RWPE2 (cell line): Measurements from ENCODE around the gene EFCAB7.

Experiments used
- ATAC-seq: fragments of 200-7000 bp; cut with Tn5 transposase; 3 replicates; pipeline ENCODE4 v1.9.1; 2021; ENCODE audit warnings: low read depth
- DNase-seq: peaks from one replicate; pipeline ENCODE4 v3.0.0-alpha.2; 2020; ENCODE audit warnings: low spot score
- H3K27ac ChIP-seq: fragments of 450-650 bp; 2 replicates; pipeline ENCODE4 v1.5.1; 2017; ENCODE audit warnings: mild to moderate bottlenecking; ENCODE audit not compliant: poor library complexity, severe bottlenecking
- H3K27me3 ChIP-seq: fragments of 250-450 bp; sonication (Bioruptor Pico); 2 replicates; pipeline ENCODE4 v1.5.1; 2021; ENCODE audit warnings: mild to moderate bottlenecking, moderate library complexity; ENCODE audit not compliant: insufficient read depth, poor library complexity, severe bottlenecking
- H3K36me3 ChIP-seq: fragments of 250-450 bp; sonication (Bioruptor Pico); 2 replicates; pipeline ENCODE4 v1.5.1; 2020; ENCODE audit warnings: low read depth, mild to moderate bottlenecking, moderate library complexity
- H3K4me1 ChIP-seq: fragments of 250-450 bp; sonication (Bioruptor Pico); 2 replicates; pipeline ENCODE4 v1.5.1; 2021; ENCODE audit warnings: mild to moderate bottlenecking, moderate library complexity; ENCODE audit not compliant: insufficient read depth, poor library complexity, severe bottlenecking
- H3K4me3 ChIP-seq: fragments of 250-450 bp; sonication (Bioruptor Pico); 2 replicates; pipeline ENCODE4 v1.5.1; 2021; ENCODE audit warnings: mild to moderate bottlenecking, moderate library complexity; ENCODE audit not compliant: severe bottlenecking
- H3K9me3 ChIP-seq: fragments of 250-450 bp; sonication (Bioruptor Pico); 2 replicates; pipeline ENCODE4 v1.5.1; 2021; ENCODE audit warnings: mild to moderate bottlenecking, moderate library complexity; ENCODE audit not compliant: severe bottlenecking
- TF ChIP-seq, protein P1 (sequence below): fragments of 450-650 bp; IDR thresholded peaks from one replicate; pipeline ENCODE4 v1.5.1; 2017; ENCODE audit warnings: mild to moderate bottlenecking, moderate library complexity; ENCODE audit not compliant: poor library complexity, severe bottlenecking

Gene EFCAB7

DNA sequence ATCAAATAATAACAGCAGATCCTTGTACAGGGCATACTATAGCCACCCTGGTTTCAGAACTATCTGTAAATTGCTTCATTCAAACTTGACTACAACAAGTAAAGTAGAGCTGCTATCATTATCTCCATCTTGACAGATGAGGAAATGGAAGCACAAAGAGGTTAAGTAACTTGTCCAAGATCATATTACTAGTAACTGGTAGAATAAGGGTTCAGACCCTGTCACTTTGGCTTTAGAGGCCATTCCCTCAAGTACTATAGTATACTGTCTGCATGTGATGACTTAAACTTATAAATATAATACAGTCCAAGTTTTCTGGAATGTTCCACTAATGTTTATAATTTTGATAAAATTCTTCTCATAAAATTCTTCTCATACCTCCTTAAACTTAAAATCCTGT is 94.7 kb downstream of the EFCAB7 start:
- ATAC-seq, result no peak
- no peaks in the 10 kb centered on the region for H3K4me1 ChIP-seq
- no peaks in the 10 kb centered on the region for H3K27me3 ChIP-seq
- TF ChIP-seq, protein P1, sequence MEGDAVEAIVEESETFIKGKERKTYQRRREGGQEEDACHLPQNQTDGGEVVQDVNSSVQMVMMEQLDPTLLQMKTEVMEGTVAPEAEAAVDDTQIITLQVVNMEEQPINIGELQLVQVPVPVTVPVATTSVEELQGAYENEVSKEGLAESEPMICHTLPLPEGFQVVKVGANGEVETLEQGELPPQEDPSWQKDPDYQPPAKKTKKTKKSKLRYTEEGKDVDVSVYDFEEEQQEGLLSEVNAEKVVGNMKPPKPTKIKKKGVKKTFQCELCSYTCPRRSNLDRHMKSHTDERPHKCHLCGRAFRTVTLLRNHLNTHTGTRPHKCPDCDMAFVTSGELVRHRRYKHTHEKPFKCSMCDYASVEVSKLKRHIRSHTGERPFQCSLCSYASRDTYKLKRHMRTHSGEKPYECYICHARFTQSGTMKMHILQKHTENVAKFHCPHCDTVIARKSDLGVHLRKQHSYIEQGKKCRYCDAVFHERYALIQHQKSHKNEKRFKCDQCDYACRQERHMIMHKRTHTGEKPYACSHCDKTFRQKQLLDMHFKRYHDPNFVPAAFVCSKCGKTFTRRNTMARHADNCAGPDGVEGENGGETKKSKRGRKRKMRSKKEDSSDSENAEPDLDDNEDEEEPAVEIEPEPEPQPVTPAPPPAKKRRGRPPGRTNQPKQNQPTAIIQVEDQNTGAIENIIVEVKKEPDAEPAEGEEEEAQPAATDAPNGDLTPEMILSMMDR, result no peak
- DNase-seq, result no peak
- H3K4me3 ChIP-seq, result no peak overlapping the region
- peaks cover 6% of the 10 kb centered on the region; the same call in 1 of the 2 replicates for H3K36me3 ChIP-seq
- no peak overlapping the region for H3K27ac ChIP-seq
- no peaks in the 10 kb centered on the region for H3K9me3 ChIP-seq

DNA sequence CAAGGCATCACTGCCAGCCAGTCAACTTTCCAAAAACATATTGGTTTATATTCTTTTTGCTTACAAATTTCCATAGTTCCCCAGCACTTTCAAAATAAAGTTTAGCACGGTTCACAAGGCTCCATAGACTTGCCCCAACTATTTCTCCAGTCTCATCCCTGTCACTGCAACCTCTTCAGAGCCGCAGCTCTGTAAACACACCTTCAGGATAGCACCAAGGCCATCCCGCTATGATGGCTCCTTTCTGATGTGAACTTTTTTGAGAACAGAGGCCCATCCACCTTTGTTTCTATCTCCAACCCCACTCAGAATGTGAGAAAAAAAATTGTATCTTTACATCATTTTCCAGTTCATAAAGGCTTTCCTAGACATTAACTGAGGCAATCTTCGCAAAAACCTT is 96.2 kb downstream of the EFCAB7 start:
- no peak overlapping the region for H3K27ac ChIP-seq
- ATAC-seq, result no peak
- H3K4me1 ChIP-seq, result no peaks in the 10 kb centered on the region
- DNase-seq, result no peak
- TF ChIP-seq, protein P1, result no peak
- H3K4me3 ChIP-seq, result no peak overlapping the region
- no peaks in the 10 kb centered on the region for H3K27me3 ChIP-seq
- no peaks in the 10 kb centered on the region for H3K9me3 ChIP-seq
- peaks cover 6% of the 10 kb centered on the region; the same call in 1 of the 2 replicates for H3K36me3 ChIP-seq

DNA sequence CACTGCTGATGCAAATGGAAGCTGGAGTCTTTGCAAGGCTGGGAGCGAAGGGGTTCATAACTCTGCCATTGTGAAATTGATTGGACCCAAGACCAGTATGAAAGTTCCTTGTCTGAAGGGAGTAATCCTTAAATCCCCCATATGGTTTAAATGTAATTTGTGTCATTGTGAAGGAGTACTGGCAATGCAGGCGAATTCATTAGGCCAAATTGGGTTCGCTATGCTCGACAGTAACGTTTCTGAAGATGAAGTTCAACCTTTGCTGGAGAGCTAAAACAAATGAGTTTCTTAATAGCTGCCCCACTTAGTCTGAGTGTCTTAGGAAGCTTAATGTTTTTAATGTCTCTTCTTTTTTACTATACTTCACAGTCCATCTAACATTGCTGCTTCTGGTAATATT is 97.3 kb downstream of the EFCAB7 start:
- Histone ChIP-seq H3K4me1 (peaks cover 7% of the 10 kb centered on the region), H3K27me3 (no peaks in the 10 kb centered on the region), H3K4me3 (no peak overlapping the region), H3K27ac (no peak overlapping the region), H3K36me3 (peaks cover 6% of the 10 kb centered on the region; the same call in 1 of the 2 replicates), H3K9me3 (no peaks in the 10 kb centered on the region)
- ATAC-seq (no peak), DNase-seq (no peak)
- TF ChIP-seq, protein P1, result no peak

DNA sequence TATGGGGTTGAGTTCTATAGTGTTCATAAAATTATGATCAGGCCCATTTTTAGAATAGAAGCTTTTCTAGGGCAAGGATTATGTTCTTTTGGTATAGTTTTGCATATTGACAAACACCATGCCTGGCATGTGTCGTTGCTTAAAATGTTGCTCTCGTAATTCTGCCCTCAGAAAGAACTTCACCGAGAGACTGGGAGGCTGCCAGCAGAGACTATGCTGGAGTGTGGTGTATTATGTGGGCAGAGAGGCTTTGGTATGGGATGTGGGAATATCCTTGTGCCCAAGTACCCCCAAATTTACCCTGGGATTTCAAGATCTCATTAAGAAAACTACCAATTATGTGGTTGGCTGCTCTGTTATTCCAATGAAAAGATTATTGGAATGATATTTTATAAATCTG is 97.8 kb downstream of the EFCAB7 start:
- H3K4me1 ChIP-seq, result peaks cover 7% of the 10 kb centered on the region
- H3K27ac ChIP-seq, result no peak overlapping the region
- no peak for ATAC-seq
- no peaks in the 10 kb centered on the region for H3K27me3 ChIP-seq
- no peaks in the 10 kb centered on the region for H3K9me3 ChIP-seq
- H3K4me3 ChIP-seq, result no peak overlapping the region
- peaks cover 6% of the 10 kb centered on the region; the same call in 1 of the 2 replicates for H3K36me3 ChIP-seq
- TF ChIP-seq, protein P1, result no peak
- DNase-seq, result no peak

DNA sequence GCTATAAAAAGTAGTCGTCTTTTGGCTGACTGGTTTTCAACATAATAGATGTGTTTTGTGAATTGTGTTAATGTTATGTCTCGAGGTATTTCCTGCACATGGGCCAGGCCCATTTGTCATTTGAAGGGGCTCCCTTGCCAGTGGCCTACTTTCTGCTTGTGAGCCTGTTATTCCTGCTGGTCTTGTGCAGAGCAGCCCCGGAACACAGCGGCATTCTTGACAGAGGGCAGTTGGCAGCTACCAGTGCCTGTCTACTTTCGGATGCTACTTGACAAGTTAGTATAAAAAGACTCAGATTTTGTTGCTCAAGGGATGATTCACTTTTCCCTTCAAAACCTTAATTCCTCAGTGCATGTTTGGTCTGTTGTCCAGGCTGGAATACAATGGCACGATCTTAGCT is 98.4 kb downstream of the EFCAB7 start:
- Histone ChIP-seq H3K36me3 (peaks cover 6% of the 10 kb centered on the region; the same call in 1 of the 2 replicates), H3K27me3 (no peaks in the 10 kb centered on the region), H3K4me1 (peaks cover 7% of the 10 kb centered on the region), H3K27ac (no peak overlapping the region), H3K4me3 (no peak overlapping the region), H3K9me3 (no peaks in the 10 kb centered on the region)
- DNase-seq (no peak), ATAC-seq (no peak)
- TF ChIP-seq, protein P1, result no peak
